ENCODE data around the gene GMPPA.

GMPPA gene

DNA sequence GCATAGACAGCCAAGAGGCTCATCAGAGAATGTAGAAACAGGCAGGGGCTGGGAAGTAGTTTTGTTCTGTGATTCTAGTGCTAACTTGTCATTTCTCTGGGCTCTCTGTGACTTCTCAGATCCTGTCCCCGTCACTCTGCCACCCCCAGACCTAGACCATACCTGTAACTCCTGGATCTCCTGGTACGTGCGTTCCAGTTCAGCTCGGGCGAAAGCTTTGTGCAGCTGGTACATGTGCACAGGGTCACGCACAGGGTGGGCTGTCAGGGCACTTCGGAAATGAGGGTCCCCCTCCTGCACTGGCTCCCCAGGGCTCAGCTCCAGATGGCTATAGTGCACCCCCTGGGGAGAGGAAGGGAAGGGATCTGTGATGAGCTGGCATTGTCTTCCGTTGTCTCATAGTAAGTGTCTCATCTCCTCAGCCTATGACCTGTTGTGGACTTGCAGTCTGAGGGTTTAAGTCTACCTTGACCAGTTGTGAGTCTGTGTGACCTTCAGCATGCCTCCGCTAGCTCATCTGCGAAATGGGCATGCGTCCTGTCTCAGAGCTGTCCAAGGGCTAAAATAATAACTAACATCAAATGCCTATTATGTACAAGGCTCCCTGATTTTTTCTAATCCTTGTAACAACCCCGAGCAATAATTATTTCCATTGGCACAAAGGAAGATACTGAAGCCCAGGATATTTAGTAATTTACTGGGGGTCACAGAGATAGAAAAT, 42.3 kb downstream of the GMPPA start:
- DNase-seq = no peak

DNA sequence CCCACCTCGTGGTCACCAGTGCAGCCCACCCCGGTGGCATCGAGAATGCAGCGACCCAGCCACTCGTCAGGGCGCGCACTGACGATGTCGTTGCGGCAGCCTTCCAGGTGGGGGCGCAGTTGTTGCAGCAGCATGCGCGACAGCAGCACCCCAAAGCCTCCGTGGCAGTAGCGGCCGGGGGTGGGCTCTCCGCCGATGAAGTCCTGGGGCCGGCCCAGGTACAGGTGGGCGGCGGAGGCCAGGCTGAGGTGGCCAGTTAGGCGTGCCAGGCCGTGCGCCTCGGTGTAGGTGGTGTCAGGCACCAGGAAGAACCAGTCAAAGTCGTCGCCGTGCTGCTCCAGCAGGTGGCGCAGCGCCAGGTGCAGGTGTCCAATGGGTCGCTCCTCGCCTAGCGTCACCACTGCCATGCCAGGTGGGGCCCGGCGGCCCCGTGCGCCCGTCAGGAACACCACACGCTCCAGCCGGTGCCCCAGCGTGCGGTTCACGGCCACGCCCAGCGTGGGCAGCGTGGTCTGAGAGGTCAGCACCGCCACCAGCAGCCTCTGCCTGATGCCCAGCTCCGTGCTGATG, 43.0 kb downstream of the GMPPA start:
- peak; percentile 82 for DNase-seq

DNA sequence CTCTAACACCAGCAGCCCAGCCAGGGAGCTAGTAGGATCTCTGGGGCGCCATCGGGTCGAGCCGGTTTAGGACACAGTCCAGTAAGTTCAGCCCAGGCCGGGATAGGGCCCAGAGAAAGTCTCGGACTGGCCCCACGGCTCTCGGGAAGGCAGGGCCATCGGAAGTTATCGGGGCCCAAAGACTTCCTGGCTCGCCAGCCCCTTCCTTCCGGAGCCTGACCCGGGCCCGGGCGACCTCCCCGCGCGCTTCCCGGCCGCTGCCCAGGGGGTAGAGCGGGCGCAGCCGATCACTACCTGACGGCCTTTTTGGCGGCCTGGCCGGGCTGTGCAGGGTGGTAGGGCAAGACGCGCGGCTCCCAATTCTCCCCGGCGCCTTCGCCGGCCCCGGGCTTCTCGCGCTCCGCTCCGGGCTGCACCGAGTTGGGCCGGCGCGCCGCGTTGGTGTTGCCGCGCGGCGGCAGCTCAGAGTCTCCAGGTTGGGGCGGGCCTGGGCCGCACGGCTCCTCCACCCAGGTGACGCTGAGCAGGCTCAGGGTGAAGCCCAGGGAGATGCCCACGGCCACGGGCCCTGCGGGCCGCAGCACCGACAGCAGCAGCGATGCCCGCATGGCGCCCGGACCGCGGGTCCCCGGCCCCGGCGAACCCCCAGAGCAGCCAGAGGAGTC, 44.4 kb downstream of the GMPPA start:
- no peak for DNase-seq

- peak; percentile 82 for DNase-seq
These were observed 45.1 kb downstream of the GMPPA start, which contains the start of the genes CHPF and TMEM198 for GRCh38 chr2:219543596-219544358. TSS of gene CHPF (minus strand) at chr2:219543809. CDS start at chr2:219543538, 271 bp downstream. TSS of gene TMEM198 (plus strand) at chr2:219544028. CDS start at chr2:219544728, 700 bp downstream.

DNA sequence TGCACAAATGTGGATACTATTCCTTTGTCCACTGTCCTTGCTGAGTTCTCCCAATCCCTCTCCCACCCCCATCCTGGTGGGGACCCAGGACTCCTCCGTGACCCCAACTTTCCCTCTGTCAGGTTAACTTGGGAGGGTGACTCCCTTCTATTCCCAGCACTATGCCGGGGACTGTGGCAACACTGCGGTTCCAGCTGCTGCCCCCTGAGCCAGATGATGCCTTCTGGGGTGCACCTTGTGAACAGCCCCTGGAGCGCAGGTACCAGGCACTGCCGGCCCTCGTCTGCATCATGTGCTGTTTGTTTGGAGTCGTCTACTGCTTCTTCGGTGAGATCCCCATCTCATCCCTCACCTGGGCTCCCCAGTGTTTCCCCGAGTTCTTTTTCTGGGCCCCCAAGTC, 45.9 kb downstream of the GMPPA start:
- no peak for DNase-seq

DNA sequence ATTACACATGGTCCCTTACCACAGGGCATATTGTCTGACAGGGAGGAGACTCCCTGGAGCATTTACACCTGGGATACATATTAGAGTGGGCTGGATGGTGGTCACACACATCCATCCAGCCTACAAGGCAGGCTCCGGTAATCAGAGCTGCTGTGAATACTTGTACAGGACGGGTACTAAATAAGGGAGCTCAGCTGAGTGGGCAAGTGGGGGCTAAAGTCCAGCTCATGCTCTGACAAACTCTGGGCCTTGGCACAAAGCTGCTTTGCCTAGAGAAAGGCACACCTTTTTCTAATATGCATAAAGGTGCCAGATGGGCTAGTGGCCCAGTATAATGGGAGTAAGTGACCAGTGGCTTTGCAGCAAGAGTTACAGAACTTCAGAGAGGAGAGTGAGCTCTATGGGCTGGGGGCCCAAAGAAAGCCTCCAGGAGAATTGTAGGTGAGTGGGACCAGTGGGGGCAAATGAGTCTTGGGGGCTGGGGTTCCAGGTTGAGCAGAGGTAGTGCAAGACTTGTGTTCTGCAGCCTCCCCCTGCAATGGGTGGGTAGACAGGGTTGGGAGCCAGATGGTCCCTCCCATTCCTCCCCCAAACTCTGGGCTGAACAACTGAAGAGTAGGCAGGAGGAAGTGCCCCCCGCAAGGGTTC, 46.7 kb downstream of the GMPPA start:
- DNase-seq = no peak

DNA sequence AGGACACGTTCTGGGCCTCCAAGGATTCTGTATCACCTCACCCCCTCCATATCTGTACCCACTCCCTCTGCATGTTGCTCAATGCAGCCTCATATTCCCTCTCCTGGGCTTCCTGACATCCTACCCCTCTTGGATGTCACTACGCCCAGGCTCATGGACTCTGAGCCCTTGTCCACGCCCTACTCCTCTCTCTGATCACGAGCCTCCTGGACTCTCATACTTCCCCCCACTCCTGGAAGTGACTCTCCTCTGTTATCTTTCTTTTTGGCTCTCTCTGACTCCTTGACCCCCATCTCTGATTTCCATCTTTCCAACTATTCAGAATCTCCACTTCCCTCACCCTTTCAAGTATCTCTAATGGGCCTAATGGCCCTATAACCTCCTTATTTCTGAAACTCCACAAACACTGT, 47.3 kb downstream of the GMPPA start:
- no peak for DNase-seq

DNA sequence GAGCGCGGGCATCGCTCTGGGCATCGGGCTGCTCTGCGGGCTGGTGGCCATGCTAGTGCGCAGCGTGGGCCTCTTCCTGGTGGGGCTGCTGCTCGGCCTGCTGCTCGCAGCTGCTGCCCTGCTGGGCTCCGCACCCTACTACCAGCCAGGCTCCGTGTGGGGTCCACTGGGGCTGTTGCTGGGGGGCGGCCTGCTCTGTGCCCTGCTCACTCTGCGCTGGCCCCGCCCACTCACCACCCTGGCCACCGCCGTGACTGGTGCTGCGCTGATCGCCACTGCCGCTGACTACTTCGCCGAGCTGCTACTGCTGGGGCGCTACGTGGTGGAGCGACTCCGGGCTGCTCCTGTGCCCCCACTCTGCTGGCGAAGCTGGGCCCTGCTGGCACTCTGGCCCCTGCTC, 48.9 kb downstream of the GMPPA start:
- no peak for DNase-seq

- no peak for DNase-seq
These were observed 50.3 kb downstream of the GMPPA start for GRCh38 chr2:219548990-219549389.

GRCh38 chr2:219549619-219550018, 50.9 kb downstream of the GMPPA start:
- DNase-seq = no peak

- DNase-seq = no peak
These were observed 53.0 kb downstream of the GMPPA start for GRCh38 chr2:219551441-219552381.

- DNase-seq = peak; percentile 73
These were observed 53.9 kb downstream of the GMPPA start for GRCh38 chr2:219552382-219553167.

- no peak for DNase-seq
These were observed 54.4 kb downstream of the GMPPA start for GRCh38 chr2:219553168-219553417.

DNA sequence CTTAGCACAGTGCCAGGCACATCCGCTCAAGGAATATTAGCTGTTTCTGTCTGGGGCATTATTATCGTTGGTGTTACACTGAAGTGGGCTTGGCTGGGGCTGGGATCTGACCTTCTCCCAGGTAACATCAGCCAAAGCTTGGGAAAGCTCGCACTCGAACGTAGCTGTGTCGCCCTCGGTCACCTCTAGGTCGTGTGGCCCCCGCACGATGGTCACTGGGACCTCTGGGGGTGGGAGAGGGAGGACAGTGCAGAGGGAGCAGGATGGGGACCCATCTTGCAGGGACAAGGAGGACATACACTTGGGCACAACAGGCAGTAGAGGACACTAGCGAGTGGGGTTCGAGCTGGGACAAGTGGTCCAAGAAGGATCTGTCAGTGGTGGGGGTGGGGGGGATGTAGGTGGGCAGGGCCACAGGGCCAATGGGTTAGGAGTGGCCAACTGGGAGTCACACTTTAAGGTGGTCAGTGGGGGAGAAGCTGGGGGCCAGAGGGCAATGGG, 54.8 kb downstream of the GMPPA start:
- no peak for DNase-seq

GRCh38 chr2:219554350-219554749, 55.7 kb downstream of the GMPPA start:
- no peak for DNase-seq

DNA sequence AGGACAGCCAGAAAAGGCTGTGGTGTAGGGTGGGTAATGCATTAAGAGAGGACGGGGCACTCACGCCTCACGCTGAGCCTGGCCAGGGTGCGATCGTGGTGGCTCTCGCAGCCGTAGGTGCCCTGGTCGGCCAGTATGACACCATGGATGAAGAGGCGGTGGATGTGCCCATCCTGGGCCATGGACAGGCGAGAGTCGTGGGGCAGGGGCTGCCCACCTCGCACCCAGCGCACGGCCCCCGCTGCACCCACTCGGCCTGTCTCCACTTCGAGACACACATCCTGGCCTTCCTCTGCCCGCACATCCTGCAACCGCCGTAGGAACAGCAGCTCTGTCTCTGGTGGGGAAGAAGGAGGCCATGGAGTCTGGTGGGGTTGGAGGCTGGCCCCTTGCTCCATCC, 57.3 kb downstream of the GMPPA start:
- no peak for DNase-seq

- DNase-seq = no peak
These were observed 57.7 kb downstream of the GMPPA start for GRCh38 chr2:219556413-219556812.

Data from activated T-cell treated with anti-CD3 and anti-CD28 coated beads for 4 hours (primary cell).